ENCODE data around the gene TMEM31.

GRCh38 chrX:103742339-103742738, 31.6 kb downstream of the TMEM31 start:
- no peak for TF ChIP-seq CTCF (conservative IDR thresholded peaks at IDR 0.05 in 1 of 2, IDR thresholded peaks at IDR 0.05 in 1 of 2; ENCODE audit: extremely low read depth in 1 of 2, insufficient read depth in 1 of 2, low read depth in 1 of 2, low read length in 2 of 2)
- no peak for TF ChIP-seq EZH2 (IDR thresholded peaks at IDR 0.05; ENCODE audit: borderline replicate concordance, low read length)
